ENCODE measurements around the gene AATK. TPM values are rescaled to one million over a fixed set of nuclear protein-coding genes. Genes with fewer than 3 reads are reported as not detected.

AATK gene
- total and polyA plus RNA-seq, 10 of the 15 experiments (the other 5 are each of a cell fraction or from before 2014, with no cell fraction given) = 0.04 TPM; not detected in 9

DNA sequence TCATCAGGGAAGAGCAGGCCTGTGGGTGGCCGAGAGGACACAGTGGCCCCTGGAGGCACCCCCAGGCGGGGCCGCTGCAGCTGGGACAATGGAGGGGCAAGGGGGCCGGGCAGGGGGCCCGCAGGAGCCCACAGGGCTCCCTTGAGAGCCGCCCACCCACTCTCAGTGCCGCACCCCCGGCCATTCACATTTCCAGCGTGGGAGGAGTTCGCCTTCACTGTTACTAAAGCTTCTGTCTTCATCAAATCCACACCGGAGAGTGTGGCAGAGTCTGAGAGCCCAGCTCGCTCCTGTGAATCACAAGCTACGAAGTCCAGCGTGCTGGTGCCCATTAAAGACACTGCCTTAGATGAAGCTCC, 21.6 kb downstream of the AATK start:
- H3K9ac ChIP-seq (ENCODE audit: control insufficient read depth, insufficient read depth, low read length) = no peak overlapping the region
- DNase-seq (ENCODE audit: low read depth, low spot score) (no peak), ATAC-seq (no peak), FAIRE-seq (no peak)
- in situ Hi-C loops (cut with MboI) (loop anchor here (25.0 kb wide), 1 partner anchor 343 kb away; no protein-coding TSS in a partner anchor), intact Hi-C loops (cut with micrococcal nuclease; ENCODE audit: unreplicated experiment) (loop anchor here (5.0 kb wide), 1 partner anchor 338 kb away; no protein-coding TSS in a partner anchor)
- ChIA-PET POLR2A (no interaction called here), RAD21 (ENCODE audit: unreplicated experiment) (interaction anchor here (0.5 kb wide), 1 partner anchor 86 kb away, joined by 3 read pairs; no protein-coding TSS in a partner anchor), SMC1A (ENCODE audit: uncharacterized antibody, unreplicated experiment) (no interaction called here), CTCF (interaction anchor here (0.7 to 1.2 kb wide), 4 partner anchors 86 to 340 kb away, joined by 3 to 4 read pairs (median 3); partner anchors contain the start of genes NDUFAF8 and TEPSIN)
- no TSS peak for BruUV-seq (replicated peaks)
- H4K20me1 ChIP-seq (ENCODE audit: control insufficient read depth, insufficient read depth) = no peaks in the 10 kb centered on the region
- 19% methylated on average over 14 of the region's 14 CpGs for WGBS (ENCODE audit: insufficient coverage, insufficient replicate concordance, low lambda C conversion rate, missing lambda C conversion rate)
- no peaks in the 10 kb centered on the region for H3K27me3 ChIP-seq (replicated peaks in 1 of 2; ENCODE audit: control insufficient read depth in 2 of 2, insufficient read depth in 2 of 2, low read length in 1 of 2)
- H3K4me3 ChIP-seq = no peak overlapping the region
- H3K27ac ChIP-seq (ENCODE audit: control insufficient read depth, insufficient read depth) = no peak overlapping the region
- no peaks in the 10 kb centered on the region for H3K36me3 ChIP-seq (ENCODE audit: control insufficient read depth in 2 of 2, insufficient read depth in 2 of 2, low read length in 1 of 2)
- H3K4me1 ChIP-seq (ENCODE audit: control insufficient read depth, insufficient read depth, low read length) = no peaks in the 10 kb centered on the region
- H3K4me2 ChIP-seq (ENCODE audit: control insufficient read depth, insufficient read depth) = no peak overlapping the region
- no peaks in the 10 kb centered on the region for H3K79me2 ChIP-seq (ENCODE audit: control insufficient read depth, insufficient read depth, low read length)
- H3K9me3 ChIP-seq (replicated peaks; ENCODE audit: control insufficient read depth, insufficient read depth, low read length) = no peaks in the 10 kb centered on the region
- no peak overlapping the region for H2AFZ ChIP-seq (ENCODE audit: control insufficient read depth, low read depth, low read length)
- TF ChIP-seq, protein P1, sequence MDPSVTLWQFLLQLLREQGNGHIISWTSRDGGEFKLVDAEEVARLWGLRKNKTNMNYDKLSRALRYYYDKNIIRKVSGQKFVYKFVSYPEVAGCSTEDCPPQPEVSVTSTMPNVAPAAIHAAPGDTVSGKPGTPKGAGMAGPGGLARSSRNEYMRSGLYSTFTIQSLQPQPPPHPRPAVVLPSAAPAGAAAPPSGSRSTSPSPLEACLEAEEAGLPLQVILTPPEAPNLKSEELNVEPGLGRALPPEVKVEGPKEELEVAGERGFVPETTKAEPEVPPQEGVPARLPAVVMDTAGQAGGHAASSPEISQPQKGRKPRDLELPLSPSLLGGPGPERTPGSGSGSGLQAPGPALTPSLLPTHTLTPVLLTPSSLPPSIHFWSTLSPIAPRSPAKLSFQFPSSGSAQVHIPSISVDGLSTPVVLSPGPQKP (IDR thresholded peaks at IDR 0.05; ENCODE audit: low read depth, low read length) = no peak
- TF ChIP-seq CREM (IDR thresholded peaks at IDR 0.05; ENCODE audit: low read depth) = no peak
- TF ChIP-seq, protein P2, sequence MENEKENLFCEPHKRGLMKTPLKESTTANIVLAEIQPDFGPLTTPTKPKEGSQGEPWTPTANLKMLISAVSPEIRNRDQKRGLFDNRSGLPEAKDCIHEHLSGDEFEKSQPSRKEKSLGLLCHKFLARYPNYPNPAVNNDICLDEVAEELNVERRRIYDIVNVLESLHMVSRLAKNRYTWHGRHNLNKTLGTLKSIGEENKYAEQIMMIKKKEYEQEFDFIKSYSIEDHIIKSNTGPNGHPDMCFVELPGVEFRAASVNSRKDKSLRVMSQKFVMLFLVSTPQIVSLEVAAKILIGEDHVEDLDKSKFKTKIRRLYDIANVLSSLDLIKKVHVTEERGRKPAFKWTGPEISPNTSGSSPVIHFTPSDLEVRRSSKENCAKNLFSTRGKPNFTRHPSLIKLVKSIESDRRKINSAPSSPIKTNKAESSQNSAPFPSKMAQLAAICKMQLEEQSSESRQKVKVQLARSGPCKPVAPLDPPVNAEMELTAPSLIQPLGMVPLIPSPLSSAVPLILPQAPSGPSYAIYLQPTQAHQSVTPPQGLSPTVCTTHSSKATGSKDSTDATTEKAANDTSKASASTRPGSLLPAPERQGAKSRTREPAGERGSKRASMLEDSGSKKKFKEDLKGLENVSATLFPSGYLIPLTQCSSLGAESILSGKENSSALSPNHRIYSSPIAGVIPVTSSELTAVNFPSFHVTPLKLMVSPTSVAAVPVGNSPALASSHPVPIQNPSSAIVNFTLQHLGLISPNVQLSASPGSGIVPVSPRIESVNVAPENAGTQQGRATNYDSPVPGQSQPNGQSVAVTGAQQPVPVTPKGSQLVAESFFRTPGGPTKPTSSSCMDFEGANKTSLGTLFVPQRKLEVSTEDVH (IDR thresholded peaks at IDR 0.05; ENCODE audit: low read depth, partially characterized antibody) = no peak
- TF ChIP-seq, protein P3, sequence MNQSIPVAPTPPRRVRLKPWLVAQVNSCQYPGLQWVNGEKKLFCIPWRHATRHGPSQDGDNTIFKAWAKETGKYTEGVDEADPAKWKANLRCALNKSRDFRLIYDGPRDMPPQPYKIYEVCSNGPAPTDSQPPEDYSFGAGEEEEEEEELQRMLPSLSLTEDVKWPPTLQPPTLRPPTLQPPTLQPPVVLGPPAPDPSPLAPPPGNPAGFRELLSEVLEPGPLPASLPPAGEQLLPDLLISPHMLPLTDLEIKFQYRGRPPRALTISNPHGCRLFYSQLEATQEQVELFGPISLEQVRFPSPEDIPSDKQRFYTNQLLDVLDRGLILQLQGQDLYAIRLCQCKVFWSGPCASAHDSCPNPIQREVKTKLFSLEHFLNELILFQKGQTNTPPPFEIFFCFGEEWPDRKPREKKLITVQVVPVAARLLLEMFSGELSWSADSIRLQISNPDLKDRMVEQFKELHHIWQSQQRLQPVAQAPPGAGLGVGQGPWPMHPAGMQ (IDR thresholded peaks at IDR 0.05; ENCODE audit: borderline replicate concordance) = no peak
- TF ChIP-seq, protein P4, sequence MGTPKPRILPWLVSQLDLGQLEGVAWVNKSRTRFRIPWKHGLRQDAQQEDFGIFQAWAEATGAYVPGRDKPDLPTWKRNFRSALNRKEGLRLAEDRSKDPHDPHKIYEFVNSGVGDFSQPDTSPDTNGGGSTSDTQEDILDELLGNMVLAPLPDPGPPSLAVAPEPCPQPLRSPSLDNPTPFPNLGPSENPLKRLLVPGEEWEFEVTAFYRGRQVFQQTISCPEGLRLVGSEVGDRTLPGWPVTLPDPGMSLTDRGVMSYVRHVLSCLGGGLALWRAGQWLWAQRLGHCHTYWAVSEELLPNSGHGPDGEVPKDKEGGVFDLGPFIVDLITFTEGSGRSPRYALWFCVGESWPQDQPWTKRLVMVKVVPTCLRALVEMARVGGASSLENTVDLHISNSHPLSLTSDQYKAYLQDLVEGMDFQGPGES (IDR thresholded peaks at IDR 0.05) = no peak
- no peak for TF ChIP-seq MTA2 (IDR thresholded peaks at IDR 0.05; ENCODE audit: low read depth)
- TF ChIP-seq, protein P5, sequence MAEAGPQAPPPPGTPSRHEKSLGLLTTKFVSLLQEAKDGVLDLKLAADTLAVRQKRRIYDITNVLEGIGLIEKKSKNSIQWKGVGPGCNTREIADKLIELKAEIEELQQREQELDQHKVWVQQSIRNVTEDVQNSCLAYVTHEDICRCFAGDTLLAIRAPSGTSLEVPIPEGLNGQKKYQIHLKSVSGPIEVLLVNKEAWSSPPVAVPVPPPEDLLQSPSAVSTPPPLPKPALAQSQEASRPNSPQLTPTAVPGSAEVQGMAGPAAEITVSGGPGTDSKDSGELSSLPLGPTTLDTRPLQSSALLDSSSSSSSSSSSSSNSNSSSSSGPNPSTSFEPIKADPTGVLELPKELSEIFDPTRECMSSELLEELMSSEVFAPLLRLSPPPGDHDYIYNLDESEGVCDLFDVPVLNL (IDR thresholded peaks at IDR 0.05; ENCODE audit: low read depth, low read length) = no peak
- TF ChIP-seq ZSCAN29 (IDR thresholded peaks at IDR 0.05) = no peak
- TF ChIP-seq, protein P6, sequence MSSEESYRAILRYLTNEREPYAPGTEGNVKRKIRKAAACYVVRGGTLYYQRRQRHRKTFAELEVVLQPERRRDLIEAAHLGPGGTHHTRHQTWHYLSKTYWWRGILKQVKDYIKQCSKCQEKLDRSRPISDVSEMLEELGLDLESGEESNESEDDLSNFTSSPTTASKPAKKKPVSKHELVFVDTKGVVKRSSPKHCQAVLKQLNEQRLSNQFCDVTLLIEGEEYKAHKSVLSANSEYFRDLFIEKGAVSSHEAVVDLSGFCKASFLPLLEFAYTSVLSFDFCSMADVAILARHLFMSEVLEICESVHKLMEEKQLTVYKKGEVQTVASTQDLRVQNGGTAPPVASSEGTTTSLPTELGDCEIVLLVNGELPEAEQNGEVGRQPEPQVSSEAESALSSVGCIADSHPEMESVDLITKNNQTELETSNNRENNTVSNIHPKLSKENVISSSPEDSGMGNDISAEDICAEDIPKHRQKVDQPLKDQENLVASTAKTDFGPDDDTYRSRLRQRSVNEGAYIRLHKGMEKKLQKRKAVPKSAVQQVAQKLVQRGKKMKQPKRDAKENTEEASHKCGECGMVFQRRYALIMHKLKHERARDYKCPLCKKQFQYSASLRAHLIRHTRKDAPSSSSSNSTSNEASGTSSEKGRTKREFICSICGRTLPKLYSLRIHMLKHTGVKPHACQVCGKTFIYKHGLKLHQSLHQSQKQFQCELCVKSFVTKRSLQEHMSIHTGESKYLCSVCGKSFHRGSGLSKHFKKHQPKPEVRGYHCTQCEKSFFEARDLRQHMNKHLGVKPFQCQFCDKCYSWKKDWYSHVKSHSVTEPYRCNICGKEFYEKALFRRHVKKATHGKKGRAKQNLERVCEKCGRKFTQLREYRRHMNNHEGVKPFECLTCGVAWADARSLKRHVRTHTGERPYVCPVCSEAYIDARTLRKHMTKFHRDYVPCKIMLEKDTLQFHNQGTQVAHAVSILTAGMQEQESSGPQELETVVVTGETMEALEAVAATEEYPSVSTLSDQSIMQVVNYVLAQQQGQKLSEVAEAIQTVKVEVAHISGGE (CRISPR knock-in tag; IDR thresholded peaks at IDR 0.05) = no peak
- TF ChIP-seq MEF2B (IDR thresholded peaks at IDR 0.05; ENCODE audit: partially characterized antibody, poor library complexity, severe bottlenecking) = no peak
- no peak for TF ChIP-seq ZNF384 (IDR thresholded peaks at IDR 0.05; ENCODE audit: borderline replicate concordance, low read depth, low read length)
- TF ChIP-seq EED (IDR thresholded peaks at IDR 0.05; ENCODE audit: low read depth) = no peak
- no peak for TF ChIP-seq BHLHE40 (IDR thresholded peaks at IDR 0.05; ENCODE audit: borderline replicate concordance in 1 of 2, low read depth in 2 of 2, low read length in 1 of 2)

Measured in GM12878 (cell line).